Measurements from ENCODE around the gene DENND2C.

DENND2C gene

DNA sequence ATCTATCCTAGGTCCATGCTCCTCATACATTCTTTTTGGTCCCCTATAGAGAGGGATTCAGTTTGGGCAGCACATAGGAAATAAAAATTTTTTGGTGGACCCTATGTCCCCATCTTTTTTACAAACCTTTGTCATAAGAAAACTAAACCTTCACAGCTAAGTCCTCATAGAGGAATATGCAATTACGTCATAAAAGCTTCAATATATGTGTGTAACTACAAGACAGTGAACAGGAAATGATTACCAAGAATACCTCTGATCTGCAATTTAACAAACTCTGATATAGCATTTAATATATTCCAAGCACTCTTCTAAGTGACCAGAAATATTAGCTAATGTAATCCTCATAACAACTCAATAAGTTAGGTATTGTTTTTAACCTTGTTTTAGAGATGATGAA is 6.3 kb upstream of the DENND2C start:
- no peak for DNase-seq

DNA sequence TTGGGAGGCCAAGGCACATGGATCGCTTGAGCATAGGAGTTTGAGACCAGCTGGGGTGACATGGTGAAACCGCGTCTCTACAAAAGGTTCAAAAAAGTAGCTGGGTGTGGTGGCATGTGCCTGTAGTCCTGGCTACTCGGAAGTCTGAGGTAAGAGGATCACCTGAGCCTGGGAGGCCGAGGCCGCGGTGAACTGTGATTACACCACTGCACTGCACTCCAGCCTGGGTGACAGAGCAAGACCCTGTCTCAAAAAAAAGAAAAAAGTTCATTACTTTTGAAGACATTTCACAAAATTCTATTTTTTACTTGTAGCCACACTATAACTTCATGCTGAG is 2.1 kb upstream of the DENND2C start:
- DNase-seq = no peak

DNA sequence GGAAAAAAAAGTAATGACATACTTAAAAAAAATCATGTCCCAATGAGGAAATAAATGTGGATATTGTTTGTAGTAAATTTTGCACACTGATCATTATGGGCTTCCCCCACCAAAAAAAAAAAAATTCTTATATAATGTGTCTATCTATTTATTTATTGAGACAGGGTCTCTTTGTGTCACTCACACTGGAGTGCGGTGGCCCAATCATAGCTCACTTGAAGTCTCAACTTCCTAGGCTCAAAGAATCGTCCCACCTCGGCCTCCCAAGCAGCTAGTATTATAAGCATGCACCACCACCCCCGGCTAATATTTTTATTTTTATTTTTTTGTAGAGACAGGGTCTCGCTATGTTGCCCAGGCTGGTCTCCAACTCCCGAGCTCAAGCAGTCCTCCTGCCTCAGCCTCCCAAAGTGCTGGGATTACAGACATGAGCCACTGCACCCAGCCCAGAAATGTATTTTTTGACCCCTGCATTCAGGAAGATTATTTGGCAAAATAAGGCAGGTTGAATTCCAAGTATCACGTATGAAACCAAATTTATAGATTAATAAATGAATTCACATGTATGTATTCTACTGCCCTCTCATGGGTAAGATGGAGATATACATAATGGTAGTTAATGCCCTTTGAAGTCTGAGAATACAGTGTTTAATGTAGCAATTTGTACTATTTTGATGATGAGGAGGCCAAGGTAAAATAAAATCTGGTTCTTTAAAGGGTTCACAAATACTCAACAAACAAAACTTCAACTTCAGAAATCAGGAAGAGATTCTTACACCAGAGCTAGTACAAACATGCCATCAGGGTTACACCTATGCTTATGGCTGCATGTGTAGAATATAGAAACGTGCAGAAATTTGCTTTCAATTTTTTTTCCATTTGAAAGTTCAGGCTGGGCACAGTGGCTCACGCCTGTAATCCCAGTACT is 1.4 kb upstream of the DENND2C start:
- DNase-seq = peak; percentile 18

DNA sequence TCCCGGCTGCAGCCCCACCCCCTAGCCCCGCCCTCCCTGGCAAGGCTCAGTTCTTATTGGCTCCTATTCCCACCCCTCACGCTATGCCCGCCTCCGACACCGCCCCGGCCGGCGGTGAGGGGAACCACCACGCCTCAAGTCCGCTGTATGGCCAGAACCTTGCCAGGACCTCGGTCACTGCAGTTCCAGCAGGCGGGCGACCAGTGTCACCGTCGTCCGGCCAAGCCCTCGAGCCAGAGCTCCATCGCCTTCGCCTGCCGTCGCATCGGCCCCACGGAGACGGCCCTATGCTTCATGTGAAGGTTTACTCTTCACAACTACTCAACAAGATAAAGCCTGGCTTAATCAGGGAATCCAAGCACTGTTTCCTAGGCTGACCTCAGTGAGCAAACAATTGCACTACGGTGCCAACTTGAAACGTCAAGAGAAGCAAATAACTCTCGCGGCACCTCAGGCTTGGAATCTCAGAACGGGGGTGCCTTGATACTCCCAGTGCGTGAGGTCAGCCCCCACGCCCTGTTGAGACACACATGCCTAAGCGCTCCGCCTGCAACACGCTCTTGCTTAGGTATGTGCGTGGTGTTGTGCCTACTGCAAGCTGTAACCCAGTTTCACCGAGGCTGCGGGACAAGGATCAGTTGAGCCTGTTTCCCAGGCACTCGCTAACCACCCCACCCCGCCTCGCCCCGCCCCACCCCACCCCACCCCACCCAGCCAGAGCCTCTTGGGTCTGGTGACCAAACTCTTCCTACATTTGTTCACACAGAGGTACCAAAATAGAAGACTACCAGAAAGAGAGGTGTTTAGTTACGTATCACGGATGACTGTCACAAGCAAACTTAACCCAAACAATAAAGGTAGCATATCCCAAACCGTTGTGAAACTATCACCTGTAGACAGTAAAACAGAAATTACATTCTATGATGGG is 498 bp upstream of the DENND2C start:
- DNase-seq = peak; percentile 87

DNA sequence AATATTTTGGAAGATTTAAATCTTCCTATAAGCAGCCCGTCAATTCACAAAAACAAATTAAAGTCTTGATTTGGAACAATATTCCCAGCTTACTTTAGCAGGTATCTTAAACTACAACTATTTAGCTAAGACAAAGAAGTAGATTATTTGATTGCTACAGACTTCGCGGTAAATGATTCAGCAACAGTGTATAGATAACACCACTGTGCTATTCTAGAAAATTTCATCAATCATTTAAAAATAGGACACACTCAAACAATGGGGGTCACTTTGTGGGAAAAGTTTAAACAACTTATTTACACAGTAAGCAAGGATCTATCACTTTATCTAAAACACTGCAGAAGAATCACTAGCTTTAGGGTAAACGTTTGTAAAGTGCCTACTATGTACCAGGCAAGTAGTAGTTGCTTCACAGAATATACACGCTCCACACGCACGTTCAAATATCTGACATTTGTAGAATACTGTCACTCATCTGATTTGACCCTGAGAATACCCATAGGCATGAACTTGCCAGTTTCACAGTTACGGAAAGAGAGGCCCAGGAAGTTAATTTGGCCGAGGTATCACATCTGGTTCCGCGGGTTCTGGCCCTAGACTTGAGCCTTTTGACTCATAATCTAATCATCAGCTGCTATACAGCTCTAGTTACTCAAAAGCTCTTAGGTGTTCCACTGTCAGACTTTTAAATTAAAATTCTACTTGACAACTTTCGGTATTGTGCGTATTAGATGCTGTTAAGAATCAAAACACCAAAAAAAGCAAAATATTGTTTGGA is 876 bp downstream of the DENND2C start:
- DNase-seq = no peak

DNA sequence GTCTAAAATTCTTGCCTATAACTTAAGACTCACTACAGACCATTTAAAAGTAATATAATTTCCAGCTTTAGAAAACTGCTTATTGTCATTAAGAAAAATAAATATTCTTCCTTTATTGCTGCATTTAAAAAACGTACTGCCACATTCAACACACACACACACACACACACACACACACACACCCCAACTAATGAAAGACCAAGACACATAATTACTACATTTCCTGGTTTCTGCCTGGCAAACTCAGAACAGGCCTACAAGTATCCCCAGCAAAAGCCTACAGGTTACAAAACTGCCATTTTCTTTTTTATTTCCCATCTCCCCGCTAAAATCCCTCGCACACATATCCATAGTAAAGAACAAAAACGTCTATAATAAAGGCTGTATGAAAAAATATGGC is 1.5 kb downstream of the DENND2C start:
- no peak for DNase-seq

DNA sequence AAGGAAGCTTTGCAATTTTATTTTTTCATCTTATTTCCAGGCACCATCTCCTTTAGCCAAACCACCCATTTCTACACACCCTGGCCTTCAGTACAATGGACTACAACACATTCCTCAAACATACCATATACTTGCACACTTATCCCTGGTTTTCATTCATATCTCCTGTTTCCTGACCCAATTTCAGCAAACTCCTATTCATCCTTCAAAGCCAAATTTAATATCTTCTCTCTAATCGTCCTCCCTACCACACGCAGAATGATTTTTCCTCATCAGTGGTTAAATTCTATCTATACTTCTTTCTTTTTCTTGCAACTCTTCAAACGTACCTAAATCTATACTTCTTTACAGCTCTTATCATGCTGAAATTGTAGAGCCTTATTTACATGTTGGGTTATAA is 2.9 kb downstream of the DENND2C start:
- no peak for DNase-seq

DNA sequence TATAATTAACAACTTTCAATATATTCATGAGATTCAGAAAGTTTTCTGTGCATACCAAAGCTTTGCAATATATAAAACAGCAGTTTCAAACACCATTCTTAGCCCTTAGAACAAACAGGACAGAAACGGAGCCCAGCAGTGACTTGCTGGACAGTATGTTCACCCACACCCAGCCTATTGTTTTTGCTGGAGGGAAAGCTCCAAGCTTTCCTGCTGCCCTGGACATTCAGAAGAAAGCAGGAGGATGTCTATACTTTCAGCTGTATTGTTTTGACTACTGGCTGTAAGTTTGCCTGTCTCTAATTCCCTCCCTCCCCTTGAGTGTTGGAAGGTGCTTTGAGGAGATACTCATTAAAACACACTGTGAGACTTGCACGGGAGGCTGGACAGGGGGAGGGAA is 9.6 kb downstream of the DENND2C start:
- DNase-seq = no peak

DNA sequence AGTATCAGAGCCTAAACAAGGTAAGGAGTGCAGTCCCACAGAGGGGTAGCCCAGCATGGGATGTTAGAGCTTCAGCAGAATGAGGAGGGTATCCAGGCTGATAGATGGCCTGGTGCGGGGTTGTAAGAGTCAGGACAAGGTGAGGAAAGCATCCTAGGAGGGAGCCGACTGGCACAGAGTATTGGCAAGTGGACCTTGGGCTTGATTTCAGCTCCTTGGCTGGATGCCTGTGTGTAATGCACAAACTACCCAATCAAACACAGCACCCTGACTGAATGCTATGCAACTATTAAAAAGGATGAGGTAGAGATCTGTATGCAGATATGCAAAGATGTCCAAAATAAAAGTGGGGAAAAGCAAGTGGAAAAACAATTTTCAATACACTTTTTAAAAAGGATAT is 18.0 kb downstream of the DENND2C start:
- DNase-seq = no peak

DNA sequence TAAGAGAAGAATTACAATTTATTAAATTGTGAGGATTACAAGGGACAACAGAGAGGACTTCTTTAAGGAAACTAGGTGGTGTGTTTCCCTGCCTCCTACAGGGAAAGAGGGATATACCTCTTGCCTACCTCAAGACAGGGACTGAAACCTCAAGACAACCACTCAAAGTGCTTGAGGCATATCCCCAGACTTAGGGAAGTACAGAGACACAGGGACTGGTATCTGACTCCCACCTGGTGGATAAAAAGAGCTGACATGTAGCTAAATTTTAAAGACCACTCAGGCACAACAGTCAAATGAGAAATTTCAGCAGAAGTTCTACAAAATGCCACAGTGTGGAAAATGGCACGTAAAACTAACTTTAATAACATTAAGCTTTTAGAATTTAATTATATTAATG is 21.3 kb downstream of the DENND2C start:
- DNase-seq = no peak

DNA sequence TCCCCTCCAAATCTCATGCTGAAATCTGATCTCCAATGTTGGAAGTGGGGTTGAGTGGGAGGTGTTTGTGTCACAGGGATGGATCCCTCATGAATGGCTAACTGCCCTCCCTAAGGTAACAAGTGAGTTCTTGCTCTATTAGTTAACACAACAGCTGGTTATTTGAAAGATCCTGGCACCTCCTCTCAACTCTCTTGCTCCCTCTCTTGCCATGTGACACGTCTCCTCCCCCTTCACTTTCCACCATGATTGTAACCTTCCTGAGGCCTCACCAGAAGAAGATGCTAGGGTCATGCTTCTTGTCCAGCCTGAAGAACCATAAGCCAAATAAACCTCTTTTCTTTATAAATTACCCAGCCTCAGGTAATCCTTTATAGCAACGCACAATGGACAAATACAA is 28.5 kb downstream of the DENND2C start:
- no peak for DNase-seq

DNA sequence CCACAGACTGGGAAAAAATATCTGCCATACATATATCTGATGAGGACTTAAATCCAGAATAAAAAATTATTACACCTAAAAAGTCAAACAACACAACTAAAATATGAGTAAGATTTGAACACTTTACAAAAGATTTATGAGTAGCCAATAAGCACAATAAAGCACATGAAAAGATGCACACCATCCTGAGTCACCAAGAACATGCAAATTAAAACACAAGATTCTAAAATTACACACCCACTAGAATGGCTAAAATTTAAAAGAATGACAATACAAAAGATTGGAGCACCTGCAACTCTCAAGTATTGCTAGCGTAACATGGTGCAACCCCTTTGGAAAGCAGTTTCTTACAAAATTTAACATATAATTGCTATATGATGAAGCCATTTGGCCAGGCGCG is 30.9 kb downstream of the DENND2C start:
- DNase-seq = no peak

DNA sequence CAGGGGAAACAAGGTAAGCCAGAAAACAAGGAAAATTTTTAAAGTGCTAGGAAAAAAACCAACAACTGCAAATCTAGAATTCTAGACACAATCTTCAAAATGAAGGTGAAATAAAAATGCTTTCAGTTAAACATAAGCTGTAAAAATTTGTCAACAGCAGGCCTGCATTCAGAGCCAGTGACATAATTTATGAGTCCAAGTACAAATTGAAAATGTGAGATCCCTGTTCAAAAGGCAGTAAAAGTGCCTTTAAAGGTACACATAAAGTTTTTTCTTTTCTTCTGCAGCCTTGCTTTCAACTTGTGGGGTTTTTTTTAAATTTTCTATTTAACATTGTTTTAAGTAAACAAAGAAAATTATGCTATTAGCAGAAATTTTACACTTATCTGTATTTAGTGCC is 37.4 kb downstream of the DENND2C start:
- no peak for DNase-seq

DNA sequence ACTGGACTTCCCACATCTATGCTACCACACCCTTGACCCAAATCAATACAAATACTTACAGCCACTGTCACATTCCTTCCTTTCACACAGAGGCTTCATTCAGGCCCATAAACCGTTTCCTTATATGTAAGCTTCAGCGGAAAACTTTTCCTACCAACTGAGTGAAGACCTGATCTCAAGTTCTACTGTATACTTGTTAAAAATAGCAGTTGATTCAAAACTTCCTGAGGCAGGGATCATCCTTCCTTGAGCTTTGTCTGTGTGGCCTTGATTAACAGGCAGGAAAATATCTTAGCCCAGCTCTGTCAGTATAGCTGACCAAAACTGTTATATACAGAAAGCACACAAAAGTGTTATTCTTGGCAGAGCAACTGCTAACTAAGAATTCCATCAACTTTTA is 42.7 kb downstream of the DENND2C start:
- peak; percentile 47 for DNase-seq

DNA sequence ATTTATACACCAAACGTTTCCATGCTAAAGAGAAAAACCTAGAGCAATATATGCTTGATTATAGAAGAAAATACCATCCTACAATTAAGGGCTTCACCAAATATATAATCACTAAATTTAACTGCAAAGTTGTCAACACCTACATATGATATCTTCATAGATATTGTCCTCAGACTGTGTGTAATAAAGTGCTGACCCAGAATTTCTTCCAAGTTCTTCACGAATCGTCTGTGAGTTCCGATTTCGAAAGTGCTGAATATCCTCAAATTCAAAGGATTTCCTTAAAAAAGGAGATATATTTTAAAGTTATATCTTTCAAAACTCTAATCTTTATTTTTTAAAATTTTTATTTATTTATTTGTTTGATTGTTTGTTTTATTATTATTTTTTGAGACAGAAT is 46.5 kb downstream of the DENND2C start:
- DNase-seq = no peak

DNA sequence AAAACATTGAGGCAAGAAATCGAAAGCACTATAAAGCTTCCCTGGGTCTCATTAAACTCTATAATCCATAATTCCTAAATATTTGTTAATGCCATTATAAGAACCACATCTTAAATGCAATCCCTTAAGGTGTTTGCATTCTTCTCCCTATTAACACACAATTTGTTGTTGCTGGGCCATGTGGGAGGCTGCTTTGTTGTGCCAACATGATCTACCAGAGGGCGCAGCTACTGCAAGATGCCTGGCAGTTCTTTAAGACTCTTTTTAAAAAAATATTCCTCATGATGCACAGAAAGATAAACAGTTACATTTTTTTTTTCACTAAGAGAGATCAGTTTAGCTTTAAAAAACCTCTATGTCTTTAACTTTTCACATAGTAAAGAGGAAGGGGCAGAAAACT is 49.4 kb downstream of the DENND2C start:
- no peak for DNase-seq

DNA sequence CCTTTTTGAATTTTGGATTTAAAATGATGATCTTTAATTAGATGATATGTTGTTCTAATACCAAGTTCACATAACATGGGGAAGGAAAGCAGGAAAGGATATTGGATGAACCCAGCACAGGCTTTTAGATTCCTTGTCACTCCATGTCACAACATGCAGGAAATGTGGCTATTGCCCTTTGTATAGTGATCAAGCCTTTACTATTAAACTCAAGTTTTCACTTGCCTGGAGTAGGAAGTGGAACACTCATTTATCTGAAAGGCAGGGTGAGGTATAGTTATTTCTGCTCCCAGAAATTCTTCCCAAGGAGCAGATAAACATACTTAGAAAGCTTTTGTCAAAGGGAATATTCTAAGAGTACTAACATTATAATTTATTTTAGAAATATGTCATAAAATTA is 51.2 kb downstream of the DENND2C start:
- no peak for DNase-seq

DNA sequence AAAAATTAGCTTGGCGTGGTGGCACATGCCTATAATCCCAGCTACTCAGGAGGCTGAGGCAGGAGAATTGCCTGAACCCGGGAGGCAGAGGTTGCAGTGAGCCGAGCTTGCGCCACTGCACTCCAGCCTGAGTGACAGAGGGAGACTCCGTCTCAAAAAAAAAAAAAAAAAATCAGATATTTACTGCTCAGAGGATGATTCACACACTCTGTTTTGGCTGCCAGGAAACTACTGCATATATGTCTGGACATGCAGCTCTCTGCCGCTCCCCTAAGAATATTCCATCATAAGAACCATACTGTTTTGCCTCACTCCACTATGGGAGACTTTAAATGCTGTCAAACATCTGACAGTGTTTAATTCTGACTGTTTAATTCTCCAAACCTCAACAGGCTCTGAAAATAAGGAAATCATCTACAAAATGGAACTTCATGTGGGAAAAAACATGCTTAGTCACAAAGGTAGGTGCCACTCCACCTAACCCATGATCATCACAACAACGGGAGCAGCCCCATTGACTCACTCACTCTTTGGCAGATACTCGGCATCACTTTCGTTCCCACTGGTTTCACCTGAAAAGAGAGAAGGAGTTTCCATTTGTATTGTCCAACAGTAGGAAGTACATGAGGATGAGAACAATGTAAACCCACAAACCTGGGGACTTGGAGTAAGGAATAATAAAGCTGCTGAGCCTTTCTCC is 59.2 kb downstream of the DENND2C start:
- peak; percentile 30 for DNase-seq

DNA sequence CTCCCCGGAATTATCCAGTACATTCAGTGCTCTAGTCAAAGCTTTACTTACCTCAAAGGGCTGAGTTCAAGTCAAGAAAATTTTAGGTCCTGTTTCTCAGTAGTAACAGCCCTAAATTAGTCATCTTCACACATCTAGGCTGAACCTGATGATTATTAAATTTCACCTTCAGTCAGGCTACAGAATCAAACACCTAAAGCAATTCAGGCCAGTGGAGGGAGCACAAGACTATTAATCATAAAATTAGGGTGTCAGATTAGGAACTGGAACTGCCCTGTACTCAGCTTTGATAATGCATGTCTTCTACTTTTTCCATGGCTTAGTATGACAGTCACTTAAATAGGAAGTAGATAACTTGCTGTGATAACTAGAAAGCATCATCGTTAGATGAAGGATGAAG is 60.0 kb downstream of the DENND2C start:
- DNase-seq = no peak

DNA sequence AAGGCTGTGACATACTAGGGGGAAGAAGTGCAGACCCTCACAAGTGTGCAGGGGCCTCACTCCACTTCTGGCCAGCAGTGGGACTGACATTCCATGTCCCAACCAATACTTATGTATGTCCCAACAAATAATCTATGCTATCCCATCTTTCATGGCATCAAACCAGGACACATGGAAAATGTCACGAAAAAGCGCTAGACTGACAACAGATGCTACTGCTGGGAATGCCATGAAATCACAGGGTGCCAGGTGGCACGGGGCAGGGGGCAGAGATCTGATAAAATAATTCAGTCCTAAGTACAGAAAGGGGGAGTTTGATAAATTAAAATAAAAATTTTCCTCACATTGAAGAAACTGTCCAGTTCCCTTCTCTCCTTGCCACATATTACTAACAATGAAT is 60.8 kb downstream of the DENND2C start:
- DNase-seq = no peak

DNA sequence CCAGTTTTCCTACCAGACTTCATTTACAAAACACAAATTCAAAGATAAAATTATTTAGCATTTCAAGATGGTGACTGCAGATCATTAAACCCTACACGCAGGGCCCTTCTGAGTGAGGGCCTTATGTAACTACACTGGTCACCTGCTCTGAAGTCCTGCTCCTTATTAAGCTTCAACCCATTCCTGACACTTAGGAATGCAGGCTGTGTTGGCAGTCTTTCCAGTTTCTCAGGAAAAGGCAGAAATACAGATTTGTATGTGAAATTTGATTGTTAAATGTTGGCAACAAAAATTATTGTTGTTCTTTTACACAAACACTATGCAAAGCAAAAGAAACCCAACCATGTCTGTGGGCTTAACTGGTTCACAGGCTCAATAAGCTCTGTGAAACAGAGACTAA is 62.6 kb downstream of the DENND2C start:
- no peak for DNase-seq

DNA sequence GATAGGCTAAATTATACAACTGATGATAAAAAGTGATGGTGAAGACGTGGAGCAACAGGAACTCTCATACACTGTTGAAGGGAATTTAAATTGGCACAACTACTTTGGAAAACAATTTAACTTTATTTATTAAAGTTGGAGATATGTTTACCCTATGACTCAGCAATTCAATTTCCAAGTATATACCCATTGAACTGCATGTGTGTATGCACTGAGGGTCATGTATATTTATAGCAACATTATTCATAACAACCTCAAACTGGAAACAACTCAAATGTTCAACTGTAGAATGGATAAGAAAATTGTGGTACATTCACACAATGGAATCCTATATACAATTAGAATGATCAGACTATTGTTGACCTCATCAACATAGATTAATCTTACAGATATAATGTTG is 71.9 kb downstream of the DENND2C start:
- DNase-seq = peak; percentile 17
